Endothelial cell of umbilical vein (primary cell): ENCODE data around the gene SLC15A1. TPM values are rescaled to one million over a fixed set of nuclear protein-coding genes. Genes with fewer than 3 reads are reported as not detected.

Source experiments
- BruUV-seq: library from RNA; stranded (reverse); fragments of 400-500 nt; replicated peaks from 2 replicates; lab custom pipeline; 2021; lab: Mats Ljungman, UMichigan
- CTCF ChIA-PET: fragments of 300-600, 350-600 bp; sonication (Branson Sonifier 250); formaldehyde crosslinking; loops from one replicate; lab custom pipeline; 2021; ENCODE audit warnings: antibody characterized with exemption, inconsistent platforms; lab: Charles Lee
- POLR2A ChIA-PET: fragments of 300-600, 350-600 bp; sonication (Branson Sonifier 250); formaldehyde crosslinking; loops from one replicate; lab custom pipeline; 2021; ENCODE audit warnings: antibody characterized with exemption, inconsistent platforms; lab: Charles Lee
- DNase-seq: peaks from one replicate; pipeline ENCODE4 v3.0.0-alpha.2; 2011; ENCODE audit warnings: low read depth, low spot score
- FAIRE-seq: peaks from 2 replicates; lab custom pipeline; 2011; peaks lifted over from hg19 to GRCh38; lab: Jason Lieb, UNC
- H2AFZ ChIP-seq: 2 replicates; pipeline ENCODE4 v1.6.0; 2012; ENCODE audit warnings: low read depth, low read length, control low read depth, inconsistent platforms
- H3K27ac ChIP-seq: 2 replicates; pipeline ENCODE4 v1.5.1; 2011; ENCODE audit warnings: low read depth, mild to moderate bottlenecking, control low read depth, low read length, moderate library complexity; ENCODE audit not compliant: insufficient read depth
- H3K27me3 ChIP-seq, 2 experiments: 2 replicates each; pipeline versions ENCODE4 v1.6.0 to v1.6.1; 2011; ENCODE audit warnings: low read length in 2 of 2, mixed read lengths in 1 of 2; ENCODE audit not compliant: control insufficient read depth in 2 of 2, insufficient read depth in 2 of 2
- H3K36me3 ChIP-seq, 2 experiments: 2 replicates in 1 of 2; 3 replicates in 1 of 2; pipeline ENCODE4 v1.5.1; 2011; ENCODE audit warnings: low read length in 2 of 2, mild to moderate bottlenecking in 1 of 2, moderate library complexity in 1 of 2; ENCODE audit not compliant: control insufficient read depth in 2 of 2, insufficient read depth in 2 of 2; ENCODE audit errors: extremely low read depth in 1 of 2
- H3K4me1 ChIP-seq: 3 replicates; pipeline ENCODE4 v1.5.1; 2011; ENCODE audit warnings: mild to moderate bottlenecking, low read length; ENCODE audit not compliant: control insufficient read depth, insufficient read depth; ENCODE audit errors: extremely low read depth
- H3K4me2 ChIP-seq: 2 replicates; pipeline ENCODE4 v1.6.1; 2011; ENCODE audit warnings: low read length, control low read depth, mixed read lengths; ENCODE audit not compliant: insufficient read depth
- H3K4me3 ChIP-seq, 3 experiments: fragments of 200-600 bp in 1 of 3; sonication (generic), shearing (Covaris generic) in 1 of 3; replicated peaks in 1 of 3; 2 replicates each; pipeline ENCODE4 v1.5.1; 2011 to 2016; ENCODE audit warnings: control low read depth in 3 of 3, low read length in 3 of 3, mild to moderate bottlenecking in 2 of 3, inconsistent platforms in 1 of 3, low read depth in 1 of 3, moderate library complexity in 1 of 3; ENCODE audit not compliant: insufficient read depth in 1 of 3
- H3K79me2 ChIP-seq: 2 replicates; pipeline ENCODE4 v1.6.0; 2012; ENCODE audit warnings: low read length, inconsistent platforms; ENCODE audit not compliant: control insufficient read depth, insufficient read depth
- H3K9ac ChIP-seq: replicated peaks from 2 replicates; pipeline ENCODE3; 2011; ENCODE audit warnings: low read length, control low read depth; ENCODE audit not compliant: insufficient read depth; ENCODE audit errors: extremely low read depth
- H3K9me1 ChIP-seq: replicated peaks from 3 replicates; pipeline ENCODE4 v1.6.0; 2011; ENCODE audit warnings: mild to moderate bottlenecking, low read length; ENCODE audit not compliant: control insufficient read depth, insufficient read depth; ENCODE audit errors: extremely low read depth
- H3K9me3 ChIP-seq: replicated peaks from 2 replicates; pipeline ENCODE4 v1.5.1; 2012; ENCODE audit warnings: low read length, inconsistent platforms; ENCODE audit not compliant: control insufficient read depth, insufficient read depth
- H4K20me1 ChIP-seq: replicated peaks from 2 replicates; pipeline ENCODE3; 2011; ENCODE audit warnings: mild to moderate bottlenecking, low read length; ENCODE audit not compliant: control insufficient read depth, insufficient read depth; ENCODE audit errors: extremely low read depth
- CTCF ChIP-seq, 2 donors: IDR thresholded peaks; 1 replicate in 1 of 2; 2 replicates in 1 of 2; pipeline ENCODE4 v1.5.1; 2011; ENCODE audit warnings: low read length in 2 of 2, mild to moderate bottlenecking in 2 of 2, moderate library complexity in 2 of 2, control low read depth in 1 of 2, inconsistent platforms in 1 of 2, low read depth in 1 of 2; ENCODE audit not compliant: insufficient read depth in 1 of 2; ENCODE audit errors: extremely low read depth in 1 of 2
- FOS ChIP-seq: IDR thresholded peaks from 2 replicates; pipeline ENCODE4 v1.6.1; 2011; ENCODE audit warnings: mild to moderate bottlenecking, low read length, moderate library complexity, borderline replicate concordance; ENCODE audit not compliant: insufficient read depth
- GATA2 ChIP-seq: IDR thresholded peaks from 2 replicates; pipeline ENCODE4 v1.7.0; 2011; ENCODE audit warnings: low read depth, mild to moderate bottlenecking, moderate library complexity, mixed read lengths, low read length; ENCODE audit not compliant: insufficient read length, insufficient read depth
- JUN ChIP-seq: IDR thresholded peaks from 2 replicates; pipeline ENCODE4 v1.6.1; 2011; ENCODE audit warnings: borderline replicate concordance, low read depth; ENCODE audit not compliant: insufficient read length, insufficient read depth
- MAX ChIP-seq: IDR thresholded peaks from 2 replicates; pipeline ENCODE4 v1.6.1; 2011; ENCODE audit not compliant: insufficient read depth, insufficient read length
- MYC ChIP-seq: IDR thresholded peaks from one replicate; pipeline ENCODE4 v1.6.1; 2011; ENCODE audit warnings: mild to moderate bottlenecking, low read depth, low read length
- POLR2A ChIP-seq: IDR thresholded peaks from 2 replicates; pipeline ENCODE4 v1.6.1; 2012; ENCODE audit warnings: low read depth, mild to moderate bottlenecking, control low read depth, low read length
- POLR2AphosphoS5 ChIP-seq: IDR thresholded peaks from 2 replicates; pipeline ENCODE4 v1.6.1; 2012; ENCODE audit warnings: low read depth, mild to moderate bottlenecking, control low read depth, low read length, moderate library complexity; ENCODE audit not compliant: insufficient read depth
- dilution Hi-C: fragments of 300-500 bp; cut with MboI; formaldehyde crosslinking; loops from one replicate; pipeline ENCODE4 v1.15.0; 2019; ENCODE audit warnings: low sequenced_read_pairs; ENCODE audit not compliant: extremely low pct_ligation_motif_present
- intact Hi-C: fragments of 100-400 bp; cut with micrococcal nuclease; formaldehyde crosslinking; loops from one replicate; pipeline ENCODE4 v1.10.0; 2022
- polyA plus RNA-seq, 4 experiments: library from polyadenylated mRNA; depleted of rRNA in 3 of 4; stranded (reverse) in 3 of 4; unstranded in 1 of 4; fragments of >200 nt; gene quantifications; 2 replicates each; pipeline versions ENCODE4 v1.2.1 to v1.2.3, GENCODE V29; 2011 to 2012; ENCODE audit warnings: missing spikeins in 1 of 4
- total RNA-seq: library from RNA; stranded (reverse); gene quantifications from 2 replicates; pipeline ENCODE4 v1.2.3, GENCODE V29; 2021

Gene SLC15A1
- total and polyA plus RNA-seq, 2 donors (not counting 3 experiments of a cell fraction or from before 2014, with no cell fraction given) = not detected

- H4K20me1 ChIP-seq = no peaks in the 10 kb centered on the region
- no peak overlapping the region for H3K27ac ChIP-seq
- no peaks in the 10 kb centered on the region for H3K4me1 ChIP-seq
- H3K36me3 ChIP-seq = no peaks in the 10 kb centered on the region
- TF ChIP-seq POLR2A (no peak), JUN (no peak), CTCF (IDR thresholded peaks at IDR 0.05; ENCODE audit: extremely low read depth in 1 of 2, insufficient read depth in 1 of 2, low read depth in 1 of 2, low read length in 2 of 2) (no peak), MYC (no peak), MAX (no peak), POLR2AphosphoS5 (no peak), GATA2 (no peak), FOS (no peak)
- ChIA-PET POLR2A (no interaction called here), CTCF (interaction anchor here (0.6 to 8.1 kb wide), 2 partner anchors 139 to 201 kb away, joined by 3 to 150 read pairs; no protein-coding TSS in a partner anchor)
- H3K9me1 ChIP-seq = no peaks in the 10 kb centered on the region
- intact Hi-C loops = no loop called here
- no peak overlapping the region for H3K9ac ChIP-seq
- H3K4me2 ChIP-seq = no peak overlapping the region
- DNase-seq = no peak
- H3K27me3 ChIP-seq = peaks cover 4 to 13% of the 10 kb centered on the region in 2 experiments
- FAIRE-seq = no peak
- no peaks in the 10 kb centered on the region for H3K79me2 ChIP-seq
- no peaks in the 10 kb centered on the region for H3K9me3 ChIP-seq
- H2AFZ ChIP-seq = no peak overlapping the region
- no TSS peak for BruUV-seq
- dilution Hi-C loops = no loop called here
- H3K4me3 ChIP-seq = no peak overlapping the region
These were observed 105.4 kb downstream of the SLC15A1 start for GRCh38 chr13:98647121-98647520.
